Fibroblast of lung (primary cell): ENCODE data around the gene CEACAM5.

Experiments used
- CTCF ChIP-seq, 2 donors: IDR thresholded peaks in 1 of 2; conservative IDR thresholded peaks in 1 of 2; 1 replicate in 1 of 2; 2 replicates in 1 of 2; pipeline ENCODE4 v1.5.1; 2011 to 2012; ENCODE audit warnings: low read length in 2 of 2, control low read depth in 1 of 2, inconsistent platforms in 1 of 2, low read depth in 1 of 2, mild to moderate bottlenecking in 1 of 2
- EZH2 ChIP-seq: IDR thresholded peaks from 2 replicates; pipeline ENCODE4 v1.5.1; 2012; ENCODE audit warnings: low read length, control low read depth, mild to moderate bottlenecking; ENCODE audit errors: missing control alignments

GRCh38 chr19:41694831-41695635, 13.4 kb upstream of the CEACAM5 start:
- TF ChIP-seq CTCF (conservative IDR thresholded peaks at IDR 0.05 in 1 of 2, IDR thresholded peaks at IDR 0.05 in 1 of 2; ENCODE audit: low read depth in 1 of 2, low read length in 2 of 2) (no peak), EZH2 (no peak)
